Measurements from ENCODE around the gene HDAC10. TPM values are rescaled to one million over a fixed set of nuclear protein-coding genes. Genes with fewer than 3 reads are reported as not detected.

The HDAC10 gene
- total and polyA plus RNA-seq, 10 of the 15 experiments (the other 5 are each of a cell fraction or from before 2014, with no cell fraction given), result 0.26 to 48.6 (median 5.0) TPM

DNA sequence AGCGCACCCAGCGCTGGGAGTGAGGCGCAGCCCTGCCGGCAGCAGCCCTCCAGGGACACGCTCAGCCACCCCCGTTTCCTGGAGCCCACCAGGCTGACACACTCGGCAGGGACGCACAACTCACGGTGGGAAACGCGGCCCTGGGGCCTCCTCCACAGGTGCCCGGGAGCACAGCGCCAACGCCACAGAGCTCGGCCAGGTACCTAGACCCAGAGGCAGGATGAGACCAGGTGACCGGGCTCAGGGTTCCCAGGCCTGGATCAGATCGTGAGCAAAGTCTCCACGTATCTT is 24.2 kb downstream of the HDAC10 start:
- no peak overlapping the region for H3K27ac ChIP-seq (ENCODE audit: control insufficient read depth, insufficient read depth)
- H3K9me3 ChIP-seq (replicated peaks; ENCODE audit: control insufficient read depth, insufficient read depth, low read length), result no peaks in the 10 kb centered on the region
- H2AFZ ChIP-seq (ENCODE audit: control insufficient read depth, low read depth, low read length), result no peak overlapping the region
- 89% methylated on average over 12 of the region's 18 CpGs for WGBS (ENCODE audit: insufficient coverage, insufficient replicate concordance, low lambda C conversion rate, missing lambda C conversion rate)
- no peak overlapping the region for H3K4me2 ChIP-seq (ENCODE audit: control insufficient read depth, insufficient read depth)
- no peaks in the 10 kb centered on the region for H3K4me1 ChIP-seq (ENCODE audit: control insufficient read depth, insufficient read depth, low read length)
- no peak for ATAC-seq
- H3K36me3 ChIP-seq (ENCODE audit: control insufficient read depth in 2 of 2, insufficient read depth in 2 of 2, low read length in 1 of 2), result peaks cover 9 to 21% of the 10 kb centered on the region in 2 experiments; a peak in 3 of 4 replicates
- in situ Hi-C loops (cut with MboI), result no loop called here
- ChIA-PET RAD21 (ENCODE audit: unreplicated experiment) (no interaction called here), POLR2A (no interaction called here), SMC1A (ENCODE audit: uncharacterized antibody, unreplicated experiment) (interaction anchor here (1.3 kb wide), 1 partner anchor 78 kb away, joined by 3 read pairs; no protein-coding TSS in a partner anchor), CTCF (no interaction called here)
- no TSS peak for BruUV-seq (replicated peaks)
- H3K27me3 ChIP-seq (replicated peaks in 1 of 2; ENCODE audit: control insufficient read depth in 2 of 2, insufficient read depth in 2 of 2, low read length in 1 of 2), result no peaks in the 10 kb centered on the region
- no peak for DNase-seq (ENCODE audit: low read depth, low spot score)
- H4K20me1 ChIP-seq (ENCODE audit: control insufficient read depth, insufficient read depth), result no peaks in the 10 kb centered on the region
- no peaks in the 10 kb centered on the region for H3K79me2 ChIP-seq (ENCODE audit: control insufficient read depth, insufficient read depth, low read length)
- H3K9ac ChIP-seq (ENCODE audit: control insufficient read depth, insufficient read depth, low read length), result no peak overlapping the region
- intact Hi-C loops (cut with micrococcal nuclease; ENCODE audit: unreplicated experiment), result no loop called here
- no peak for FAIRE-seq
- no peak overlapping the region for H3K4me3 ChIP-seq
- TF ChIP-seq POLR2AphosphoS5 (IDR thresholded peaks at IDR 0.05; ENCODE audit: low read length) (no peak), ESRRA (IDR thresholded peaks at IDR 0.05; ENCODE audit: low read length) (no peak), FOXK2 (IDR thresholded peaks at IDR 0.05) (no peak), TCF12 (IDR thresholded peaks at IDR 0.05; ENCODE audit: low read depth, low read length) (no peak), TCF7 (IDR thresholded peaks at IDR 0.05; ENCODE audit: borderline replicate concordance) (no peak), NFYB (IDR thresholded peaks at IDR 0.05; ENCODE audit: insufficient read depth, low read depth, low read length) (no peak), MTA3 (IDR thresholded peaks at IDR 0.05; ENCODE audit: borderline replicate concordance, low read length) (no peak), ETV6 (conservative IDR thresholded peaks at IDR 0.05 in 1 of 2, IDR thresholded peaks at IDR 0.05 in 1 of 2; ENCODE audit: borderline replicate concordance in 1 of 2, low read depth in 1 of 2) (no peak), REST (IDR thresholded peaks at IDR 0.05; ENCODE audit: low read depth, low read length) (no peak)
- TF ChIP-seq, protein P1, sequence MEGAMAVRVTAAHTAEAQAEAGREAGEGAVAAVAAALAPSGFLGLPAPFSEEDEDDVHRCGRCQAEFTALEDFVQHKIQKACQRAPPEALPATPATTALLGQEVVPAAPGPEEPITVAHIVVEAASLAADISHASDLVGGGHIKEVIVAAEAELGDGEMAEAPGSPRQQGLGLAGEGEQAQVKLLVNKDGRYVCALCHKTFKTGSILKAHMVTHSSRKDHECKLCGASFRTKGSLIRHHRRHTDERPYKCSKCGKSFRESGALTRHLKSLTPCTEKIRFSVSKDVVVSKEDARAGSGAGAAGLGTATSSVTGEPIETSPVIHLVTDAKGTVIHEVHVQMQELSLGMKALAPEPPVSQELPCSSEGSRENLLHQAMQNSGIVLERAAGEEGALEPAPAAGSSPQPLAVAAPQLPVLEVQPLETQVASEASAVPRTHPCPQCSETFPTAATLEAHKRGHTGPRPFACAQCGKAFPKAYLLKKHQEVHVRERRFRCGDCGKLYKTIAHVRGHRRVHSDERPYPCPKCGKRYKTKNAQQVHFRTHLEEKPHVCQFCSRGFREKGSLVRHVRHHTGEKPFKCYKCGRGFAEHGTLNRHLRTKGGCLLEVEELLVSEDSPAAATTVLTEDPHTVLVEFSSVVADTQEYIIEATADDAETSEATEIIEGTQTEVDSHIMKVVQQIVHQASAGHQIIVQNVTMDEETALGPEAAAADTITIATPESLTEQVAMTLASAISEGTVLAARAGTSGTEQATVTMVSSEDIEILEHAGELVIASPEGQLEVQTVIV (IDR thresholded peaks at IDR 0.05; ENCODE audit: borderline replicate concordance, partially characterized antibody), result no peak

Data from GM12878 (cell line).